ENCODE measurements around the gene CXorf65. TPM values are rescaled to one million over a fixed set of nuclear protein-coding genes. Genes with fewer than 3 reads are reported as not detected.

The CXorf65 gene
- total RNA-seq, 1 donor from 2014 or later, result not detected

- no peak for DNase-seq (ENCODE audit: low read depth)
Observed at GRCh38 chrX:71067712-71068043, 38.9 kb downstream of the CXorf65 start.

DNA sequence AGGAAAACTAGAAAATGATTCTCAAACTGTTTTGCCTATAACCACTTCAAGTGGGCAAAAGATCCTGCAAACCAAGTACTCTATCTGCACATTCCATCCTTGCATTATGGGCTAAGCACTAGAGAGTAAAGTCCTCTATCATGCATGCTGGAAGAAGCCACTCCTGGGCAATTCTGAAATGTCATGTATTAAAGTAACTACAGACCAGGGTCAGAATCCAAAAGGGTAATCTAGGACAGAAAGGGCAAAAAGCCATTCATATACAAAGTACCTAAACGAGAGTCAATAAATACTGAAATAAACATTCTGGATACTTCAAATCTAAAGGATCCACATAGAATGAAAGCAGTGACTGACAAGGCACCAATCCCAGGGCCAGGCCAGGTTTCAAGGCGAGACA, 39.5 kb downstream of the CXorf65 start:
- no peak for DNase-seq (ENCODE audit: low read depth)

DNA sequence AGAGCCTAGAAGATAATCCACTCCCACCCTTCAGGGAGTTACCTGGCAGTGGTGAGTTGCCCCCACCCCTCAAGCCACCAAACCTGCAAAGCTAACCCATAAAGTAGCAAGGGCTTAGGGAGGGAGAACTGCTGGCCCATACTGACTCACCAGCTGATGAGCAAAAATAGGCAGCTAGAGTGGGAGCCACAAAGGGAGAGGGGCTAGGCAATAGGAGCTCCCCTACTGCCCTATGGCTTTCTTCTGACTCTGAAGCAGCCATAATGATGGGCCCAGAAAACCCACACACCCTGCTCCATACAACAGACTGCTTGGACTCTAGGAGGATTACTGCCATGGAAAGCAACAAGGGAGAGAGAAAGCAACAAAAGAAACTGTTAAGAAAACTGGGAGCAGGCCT, 46.4 kb downstream of the CXorf65 start:
- no peak for DNase-seq (ENCODE audit: low read depth)

GRCh38 chrX:71057848-71058530, 48.6 kb downstream of the CXorf65 start:
- no peak for DNase-seq (ENCODE audit: low read depth)

DNA sequence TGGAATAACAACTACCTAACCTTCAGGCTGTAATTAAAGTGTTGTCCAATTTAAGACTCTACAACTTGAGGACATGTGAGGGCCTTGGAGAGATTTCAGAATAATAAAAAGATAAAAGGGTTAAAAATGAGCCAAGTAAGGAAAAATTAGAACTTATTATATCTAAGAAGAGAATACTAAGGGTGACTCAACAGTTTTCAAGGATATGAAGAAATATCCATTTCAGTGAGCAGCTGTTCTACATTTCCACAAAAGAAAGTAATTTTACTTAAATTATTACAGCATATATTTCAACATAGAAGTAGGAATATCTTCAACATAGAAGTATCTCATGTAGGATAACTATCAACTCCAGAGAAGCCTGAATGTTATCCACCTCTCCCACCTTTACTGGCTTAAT, 49.7 kb downstream of the CXorf65 start:
- peak; percentile 12 for DNase-seq (ENCODE audit: low read depth)

Other genes starting within 250 kb of the CXorf65 start
- gene TEX11, start 198.0 kb downstream of the CXorf65 start, total RNA-seq, result not detected in 2 replicates
- not detected in 2 replicates for gene SLC7A3, start 175.6 kb downstream of the CXorf65 start, total RNA-seq
- 63.5 and 80.9 TPM in 2 replicates for gene SNX12, start 38.4 kb downstream of the CXorf65 start, total RNA-seq
- gene FOXO4, start 10.9 kb downstream of the CXorf65 start, total RNA-seq, result 18.1 and 20.7 TPM in 2 replicates
- 3.4 and 12.2 TPM in 2 replicates for gene IL2RG, start 4.8 kb upstream of the CXorf65 start, total RNA-seq
- 15.6 and 21.3 TPM in 2 replicates for gene MED12, start 11.9 kb upstream of the CXorf65 start, total RNA-seq
- 0.16 and 0.24 TPM in 2 replicates for gene NLGN3, start 38.1 kb upstream of the CXorf65 start, total RNA-seq
- not detected in 2 replicates for gene GJB1, start 116.5 kb upstream of the CXorf65 start, total RNA-seq
- gene ZMYM3, start 147.4 kb upstream of the CXorf65 start, total RNA-seq, result 21.4 and 22.7 TPM in 2 replicates
- 373 and 376 TPM in 2 replicates for gene NONO, start 176.9 kb upstream of the CXorf65 start, total RNA-seq
- 109 and 135 TPM in 2 replicates for gene ITGB1BP2, start 195.0 kb upstream of the CXorf65 start, total RNA-seq

All from myocyte (in vitro differentiated cells).